Fibroblast of pulmonary artery (primary cell): Measurements from ENCODE around the gene PLCH2.

Source experiments
- DNase-seq: peaks from one replicate; pipeline ENCODE4 v3.0.0-alpha.2; 2010; ENCODE audit warnings: low read depth
- H3K4me3 ChIP-seq: replicated peaks from 2 replicates; pipeline ENCODE4 v1.5.1; 2011; ENCODE audit warnings: low read depth, mild to moderate bottlenecking, control low read depth, low read length, moderate library complexity
- TF ChIP-seq, protein P1 (sequence below): IDR thresholded peaks from 2 replicates; pipeline ENCODE4 v1.5.1; 2011; ENCODE audit warnings: mild to moderate bottlenecking, control low read depth, low read length, inconsistent platforms; ENCODE audit errors: missing control alignments

PLCH2 gene

DNA sequence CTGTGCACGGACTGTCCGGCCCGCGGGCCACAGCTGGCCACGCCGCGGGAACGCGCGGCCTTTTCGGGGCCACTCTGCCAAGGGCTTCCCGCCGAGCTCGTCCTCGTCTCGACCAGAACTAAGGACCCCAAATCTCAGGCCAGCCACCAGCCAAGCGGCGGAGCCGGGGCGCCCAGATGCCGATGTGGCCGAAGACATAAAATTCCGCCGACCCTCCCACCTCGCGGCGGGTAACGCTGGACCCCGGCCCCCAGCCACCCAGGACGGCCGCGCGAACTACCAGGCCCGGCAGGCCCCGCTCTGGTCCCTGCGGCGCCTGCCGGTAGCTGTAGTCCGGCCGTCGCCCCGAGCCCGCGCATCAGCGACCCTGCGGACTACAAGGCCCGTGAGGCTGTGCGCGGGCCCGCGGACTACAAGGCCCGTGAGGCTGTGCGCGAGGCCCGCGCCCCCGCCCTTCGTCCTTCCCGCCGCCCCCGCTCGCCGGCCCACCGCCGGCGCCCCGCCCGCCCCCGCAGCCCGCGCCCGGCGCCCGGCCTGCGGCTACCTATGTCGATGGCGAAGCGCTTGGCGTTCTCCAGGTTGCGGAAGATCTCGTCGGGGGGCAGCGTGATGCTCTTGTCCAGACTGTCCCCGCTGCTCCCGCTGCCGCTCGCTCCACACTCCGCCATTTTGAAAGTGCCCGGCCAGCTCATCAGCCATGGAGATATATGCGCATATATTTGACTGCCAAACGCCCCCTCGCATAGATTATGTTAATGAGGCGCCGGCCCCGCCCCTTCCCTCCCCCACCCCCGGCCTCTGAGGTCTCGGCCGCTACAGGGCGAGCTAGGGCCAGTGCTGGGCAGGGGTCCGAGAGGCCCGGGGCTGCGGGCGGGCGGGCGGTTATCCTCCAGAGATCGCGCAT, 50.1 kb downstream of the PLCH2 start, which contains the start of gene PANK4:
Gene PANK4 (minus strand): TSS at position 677 of the 904 bp plus-strand sequence. CDS start 9 bp downstream, at position 668.
- peak within 1 kb of the TSS; percentile 86 for H3K4me3 ChIP-seq
- TF ChIP-seq, protein P1, sequence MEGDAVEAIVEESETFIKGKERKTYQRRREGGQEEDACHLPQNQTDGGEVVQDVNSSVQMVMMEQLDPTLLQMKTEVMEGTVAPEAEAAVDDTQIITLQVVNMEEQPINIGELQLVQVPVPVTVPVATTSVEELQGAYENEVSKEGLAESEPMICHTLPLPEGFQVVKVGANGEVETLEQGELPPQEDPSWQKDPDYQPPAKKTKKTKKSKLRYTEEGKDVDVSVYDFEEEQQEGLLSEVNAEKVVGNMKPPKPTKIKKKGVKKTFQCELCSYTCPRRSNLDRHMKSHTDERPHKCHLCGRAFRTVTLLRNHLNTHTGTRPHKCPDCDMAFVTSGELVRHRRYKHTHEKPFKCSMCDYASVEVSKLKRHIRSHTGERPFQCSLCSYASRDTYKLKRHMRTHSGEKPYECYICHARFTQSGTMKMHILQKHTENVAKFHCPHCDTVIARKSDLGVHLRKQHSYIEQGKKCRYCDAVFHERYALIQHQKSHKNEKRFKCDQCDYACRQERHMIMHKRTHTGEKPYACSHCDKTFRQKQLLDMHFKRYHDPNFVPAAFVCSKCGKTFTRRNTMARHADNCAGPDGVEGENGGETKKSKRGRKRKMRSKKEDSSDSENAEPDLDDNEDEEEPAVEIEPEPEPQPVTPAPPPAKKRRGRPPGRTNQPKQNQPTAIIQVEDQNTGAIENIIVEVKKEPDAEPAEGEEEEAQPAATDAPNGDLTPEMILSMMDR, result no peak
- peak; percentile 94 for DNase-seq

- DNase-seq, result peak; percentile 24
- peak overlapping the region; percentile 86 for H3K4me3 ChIP-seq
- TF ChIP-seq, protein P1, result no peak
Observed at GRCh38 chr1:2526824-2527555, 50.9 kb downstream of the PLCH2 start.

- H3K4me3 ChIP-seq, result no peak overlapping the region
- TF ChIP-seq, protein P1, result no peak
- DNase-seq, result no peak
Observed at GRCh38 chr1:2527556-2527860, 51.4 kb downstream of the PLCH2 start.

DNA sequence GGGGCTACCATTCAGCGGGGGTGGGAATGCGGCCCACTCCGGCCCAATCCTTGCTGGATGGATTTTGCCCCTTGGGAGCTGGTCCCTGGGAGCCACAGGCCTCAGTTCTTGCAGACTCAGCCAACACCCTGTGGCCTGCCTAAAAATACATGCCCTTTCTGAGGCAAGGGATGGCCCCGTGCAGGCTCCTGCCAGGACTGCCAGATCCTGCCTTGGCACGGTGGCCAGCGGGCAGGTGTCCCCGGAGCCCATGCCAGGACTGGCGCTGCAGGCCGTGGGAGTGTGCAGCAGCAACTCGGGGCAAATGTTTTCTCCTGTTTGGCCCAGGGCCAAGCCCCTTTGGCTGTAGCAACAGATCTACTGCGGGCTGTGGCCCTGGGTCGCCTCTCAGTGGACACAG, 51.9 kb downstream of the PLCH2 start:
- TF ChIP-seq, protein P1, result no peak
- no peak overlapping the region for H3K4me3 ChIP-seq
- DNase-seq, result no peak

DNA sequence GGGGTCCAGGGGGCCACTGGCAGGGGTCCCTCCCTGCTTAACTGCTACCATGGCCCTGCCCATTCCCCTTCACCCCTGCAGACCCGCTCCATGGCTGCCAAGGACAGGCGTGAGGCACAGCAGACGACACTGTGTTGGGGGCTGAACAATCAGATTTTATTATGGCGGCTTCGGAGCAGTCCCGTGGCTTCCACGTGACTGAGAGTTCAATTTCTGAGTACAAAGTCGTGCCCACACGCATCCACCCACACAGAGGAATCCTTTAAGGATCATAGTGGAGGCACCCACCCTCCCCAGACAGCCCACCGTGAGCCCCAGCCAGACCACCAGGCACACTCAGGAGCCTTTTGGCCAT, 52.5 kb downstream of the PLCH2 start:
- H3K4me3 ChIP-seq, result no peak overlapping the region
- DNase-seq, result no peak
- TF ChIP-seq, protein P1, result no peak

DNA sequence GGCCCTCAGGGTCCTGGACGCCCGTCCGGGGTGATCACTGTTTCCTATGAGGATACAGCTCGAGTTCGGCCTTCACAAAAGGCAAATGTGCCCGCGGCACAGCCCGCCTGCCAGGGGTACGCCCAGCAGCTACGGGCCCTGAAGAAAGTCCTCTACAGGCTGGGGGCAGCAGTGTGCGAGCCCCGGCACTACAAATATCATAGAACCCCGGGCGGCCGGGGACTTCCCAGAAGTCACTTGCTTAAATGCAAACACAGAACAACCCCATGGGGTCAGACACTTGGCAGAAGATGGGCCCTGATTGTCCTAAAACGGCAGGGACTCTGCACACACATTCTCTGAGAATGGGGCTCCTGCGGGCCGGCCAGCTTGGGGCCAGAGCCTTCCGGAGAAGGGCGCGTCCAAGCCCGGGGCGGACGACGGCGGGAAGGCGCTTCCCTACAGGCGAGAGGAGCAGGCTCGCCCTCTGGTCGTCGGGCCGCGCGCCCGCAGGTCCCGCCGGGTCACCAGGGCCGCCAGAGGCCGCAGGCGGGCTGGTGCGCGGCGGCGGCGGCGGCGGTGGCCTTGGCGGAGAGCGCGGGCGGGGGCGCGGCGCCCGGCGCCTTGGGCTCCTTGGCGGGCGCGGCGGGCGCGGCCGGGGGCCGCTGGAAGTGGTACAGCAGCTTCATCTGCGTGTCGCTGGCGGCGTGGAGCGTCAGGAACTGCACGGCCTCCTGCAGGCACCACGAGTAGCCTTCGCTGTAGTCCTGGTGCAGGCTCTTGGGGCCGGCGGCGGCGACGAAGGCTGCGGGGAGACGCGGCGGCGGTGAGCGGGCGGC, 53.1 kb downstream of the PLCH2 start:
- H3K4me3 ChIP-seq, result no peak overlapping the region
- no peak for DNase-seq
- TF ChIP-seq, protein P1, result no peak
